DND-41 (cell line): ENCODE data around the gene LUZP2.

Source experiments
- CTCF ChIP-seq: IDR thresholded peaks from 2 replicates; pipeline ENCODE4 v1.5.1; 2012; ENCODE audit warnings: borderline replicate concordance, low read length, moderate library complexity, mild to moderate bottlenecking; ENCODE audit not compliant: poor library complexity, severe bottlenecking; ENCODE audit errors: extremely low read depth
- EZH2 ChIP-seq: IDR thresholded peaks from 3 replicates; pipeline ENCODE4 v1.6.1; 2012; ENCODE audit warnings: borderline replicate concordance, low read depth, mild to moderate bottlenecking, moderate library complexity, low read length, inconsistent platforms; ENCODE audit not compliant: severe bottlenecking

- TF ChIP-seq CTCF (no peak), EZH2 (no peak)
Observed at GRCh38 chr11:24457985-24458384, 38.9 kb upstream of the LUZP2 start.
